ENCODE results near the gene ADAMTS3. TPM values are rescaled to one million over a fixed set of nuclear protein-coding genes. Genes with fewer than 3 reads are reported as not detected.
"Not testable (repeated sequence)": the region's sequence is repeated elsewhere in the genome, so short reads cannot be mapped to it uniquely, and the experiment has no call there.

The ADAMTS3 gene
- total RNA-seq, 4 donors from 2014 or later, result 0.54 to 1.7 TPM; not detected in 2

DNA sequence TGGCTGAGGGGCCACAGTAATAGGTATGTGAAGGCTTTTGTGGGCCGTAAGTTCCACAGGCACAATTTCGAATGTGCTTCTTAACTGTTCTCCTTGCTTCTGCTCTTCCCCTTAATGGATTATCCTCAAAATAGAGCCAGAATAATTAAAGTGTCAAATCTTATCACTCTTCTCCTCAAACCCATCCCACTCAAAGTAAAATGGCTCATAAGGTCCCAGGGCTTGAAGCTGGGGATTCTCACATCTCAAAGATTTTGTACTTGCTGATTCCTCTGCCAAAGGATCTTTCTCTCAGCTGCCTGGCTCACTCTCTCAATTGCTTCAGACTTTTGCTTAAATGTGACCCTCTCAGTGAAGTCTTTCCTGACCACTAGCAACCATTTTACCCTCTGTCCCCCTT, 16.6 kb downstream of the ADAMTS3 start:
- Histone ChIP-seq H3K27ac (no peak overlapping the region), H3K27me3 (no peaks in the 10 kb centered on the region), H3K36me3 (no peaks in the 10 kb centered on the region), H3K9me3 (no peaks in the 10 kb centered on the region), H3K4me1 (no peaks in the 10 kb centered on the region), H3K4me3 (no peak overlapping the region)
- DNase-seq, result no peak
- TF ChIP-seq, protein P1, sequence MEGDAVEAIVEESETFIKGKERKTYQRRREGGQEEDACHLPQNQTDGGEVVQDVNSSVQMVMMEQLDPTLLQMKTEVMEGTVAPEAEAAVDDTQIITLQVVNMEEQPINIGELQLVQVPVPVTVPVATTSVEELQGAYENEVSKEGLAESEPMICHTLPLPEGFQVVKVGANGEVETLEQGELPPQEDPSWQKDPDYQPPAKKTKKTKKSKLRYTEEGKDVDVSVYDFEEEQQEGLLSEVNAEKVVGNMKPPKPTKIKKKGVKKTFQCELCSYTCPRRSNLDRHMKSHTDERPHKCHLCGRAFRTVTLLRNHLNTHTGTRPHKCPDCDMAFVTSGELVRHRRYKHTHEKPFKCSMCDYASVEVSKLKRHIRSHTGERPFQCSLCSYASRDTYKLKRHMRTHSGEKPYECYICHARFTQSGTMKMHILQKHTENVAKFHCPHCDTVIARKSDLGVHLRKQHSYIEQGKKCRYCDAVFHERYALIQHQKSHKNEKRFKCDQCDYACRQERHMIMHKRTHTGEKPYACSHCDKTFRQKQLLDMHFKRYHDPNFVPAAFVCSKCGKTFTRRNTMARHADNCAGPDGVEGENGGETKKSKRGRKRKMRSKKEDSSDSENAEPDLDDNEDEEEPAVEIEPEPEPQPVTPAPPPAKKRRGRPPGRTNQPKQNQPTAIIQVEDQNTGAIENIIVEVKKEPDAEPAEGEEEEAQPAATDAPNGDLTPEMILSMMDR (IDR thresholded peaks at IDR 0.05), result no peak
- TF ChIP-seq POLR2A (IDR thresholded peaks at IDR 0.05), result no peak

DNA sequence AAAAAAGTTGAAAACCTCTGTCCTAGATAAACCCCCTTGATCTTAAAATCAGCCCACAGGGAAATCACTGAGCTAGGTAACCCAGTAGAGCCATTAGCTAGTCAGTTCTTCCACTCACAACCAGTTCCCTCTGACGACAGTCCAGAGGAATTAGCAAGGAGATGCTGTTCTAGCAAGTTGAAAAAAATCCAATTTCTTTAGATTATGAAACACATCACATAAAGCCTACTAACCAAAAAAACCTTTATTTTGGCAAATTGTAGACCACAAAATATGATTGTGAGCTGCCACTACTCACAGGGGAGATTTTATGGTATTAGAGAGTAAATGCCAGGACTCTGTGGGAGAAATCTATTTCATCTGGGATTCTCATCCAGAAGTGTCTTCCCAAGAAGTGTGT, 22.6 kb downstream of the ADAMTS3 start:
- no peaks in the 10 kb centered on the region for H3K36me3 ChIP-seq
- DNase-seq, result no peak

DNA sequence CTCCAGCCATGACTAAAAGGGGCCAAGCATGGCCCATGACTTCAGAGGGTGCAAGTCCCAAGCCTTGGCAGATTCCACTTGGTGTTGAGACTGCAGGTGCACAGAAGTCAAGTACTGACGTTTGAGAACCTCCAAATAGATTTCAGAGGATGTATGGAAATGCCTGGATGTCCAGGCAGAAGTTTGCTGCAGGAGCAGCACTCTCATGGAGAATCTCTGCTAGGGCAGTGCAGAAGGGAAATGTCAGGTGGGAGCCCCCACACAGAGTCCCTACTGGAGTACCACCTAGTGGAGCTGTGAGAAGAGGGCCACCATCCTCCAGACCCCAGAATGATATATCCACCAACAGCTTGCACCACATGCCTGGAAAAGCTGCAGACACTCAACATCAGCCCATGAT, 28.3 kb downstream of the ADAMTS3 start:
- not testable (repeated sequence) for H3K27me3 ChIP-seq, H3K4me1 ChIP-seq, H3K27ac ChIP-seq, H3K36me3 ChIP-seq, DNase-seq, H3K9me3 ChIP-seq, H3K4me3 ChIP-seq

More for the DNA sequence above, 22.6 kb downstream of the ADAMTS3 start:
- Histone ChIP-seq H3K27ac (no peak overlapping the region), H3K27me3 (no peaks in the 10 kb centered on the region), H3K9me3 (no peaks in the 10 kb centered on the region), H3K4me3 (no peak overlapping the region), H3K4me1 (no peaks in the 10 kb centered on the region)
- TF ChIP-seq, protein P1 (IDR thresholded peaks at IDR 0.05), result no peak
- TF ChIP-seq POLR2A (IDR thresholded peaks at IDR 0.05), result no peak

DNA sequence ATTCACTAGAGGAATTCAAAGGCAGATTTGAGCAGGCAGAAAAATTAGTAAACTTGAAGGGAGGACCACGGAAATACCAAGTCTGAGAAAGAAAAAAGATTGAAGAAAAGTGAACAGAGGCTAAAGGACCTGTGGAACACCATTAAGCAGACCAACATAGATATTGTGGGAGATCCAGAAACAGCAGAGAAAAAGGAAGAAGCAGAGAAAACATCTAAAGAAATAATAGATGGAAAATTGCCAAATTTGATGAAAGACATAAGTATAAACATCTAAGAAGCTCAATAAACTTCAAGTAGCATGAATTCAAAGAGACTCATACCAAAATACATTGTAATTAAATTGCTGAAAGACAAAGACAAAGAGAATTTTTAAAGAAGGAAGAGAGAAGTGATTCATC, 31.0 kb downstream of the ADAMTS3 start:
- Histone ChIP-seq H3K9me3 (no peaks in the 10 kb centered on the region), H3K36me3 (no peaks in the 10 kb centered on the region), H3K4me1 (no peaks in the 10 kb centered on the region), H3K27me3 (no peaks in the 10 kb centered on the region), H3K27ac (no peak overlapping the region), H3K4me3 (no peak overlapping the region)
- no peak for TF ChIP-seq POLR2A (IDR thresholded peaks at IDR 0.05)
- TF ChIP-seq, protein P1 (IDR thresholded peaks at IDR 0.05), result no peak
- no peak for DNase-seq

DNA sequence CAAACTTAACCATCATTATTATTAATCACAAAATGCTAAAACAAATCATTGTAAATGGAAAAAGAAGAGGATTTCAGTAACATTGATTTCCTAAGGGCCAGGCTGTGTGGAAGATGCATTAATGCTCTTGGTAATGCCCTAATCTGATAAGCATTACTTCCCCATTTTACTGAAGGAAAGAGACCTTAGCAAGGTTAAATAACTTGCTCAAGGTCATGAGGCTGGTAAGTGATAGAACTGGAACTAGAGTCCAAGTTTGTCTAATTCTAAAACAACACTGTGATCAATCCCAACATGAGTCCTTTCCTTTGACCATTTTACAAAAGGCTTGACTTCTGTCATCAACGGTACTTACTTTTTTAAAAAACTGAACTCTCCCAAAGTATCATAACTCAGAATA, 32.6 kb downstream of the ADAMTS3 start:
- H3K36me3 ChIP-seq, result no peaks in the 10 kb centered on the region
- TF ChIP-seq, protein P1 (IDR thresholded peaks at IDR 0.05), result no peak
- no peak for TF ChIP-seq POLR2A (IDR thresholded peaks at IDR 0.05)
- no peaks in the 10 kb centered on the region for H3K27me3 ChIP-seq
- H3K27ac ChIP-seq, result no peak overlapping the region
- no peaks in the 10 kb centered on the region for H3K9me3 ChIP-seq
- DNase-seq, result no peak
- H3K4me1 ChIP-seq, result no peaks in the 10 kb centered on the region
- H3K4me3 ChIP-seq, result no peak overlapping the region

DNA sequence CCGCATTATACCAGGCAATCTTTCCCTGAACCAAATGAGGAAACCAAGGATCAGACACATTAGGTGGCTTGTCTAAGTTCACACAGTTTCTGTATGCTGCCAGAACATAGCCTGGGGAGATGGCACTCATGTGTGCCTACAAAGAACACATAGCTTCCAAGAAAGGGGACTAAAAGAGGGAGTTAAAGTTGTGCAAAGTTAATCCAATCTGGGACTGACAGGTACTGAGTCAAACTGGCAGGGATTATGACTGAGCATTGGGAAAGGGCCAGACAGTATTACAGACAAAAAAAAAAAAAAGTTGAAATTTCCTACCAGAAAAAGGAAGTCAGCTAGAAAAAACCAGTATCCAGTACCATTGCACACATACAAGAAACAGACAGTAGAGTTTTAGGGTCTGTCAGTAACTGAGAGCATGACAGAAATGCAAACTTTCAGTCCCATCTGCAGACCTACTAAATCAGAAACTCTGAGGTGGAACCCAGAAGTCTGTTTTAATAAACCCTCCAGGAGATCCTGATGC, 37.2 kb downstream of the ADAMTS3 start:
- Histone ChIP-seq H3K27ac (no peak overlapping the region), H3K36me3 (no peaks in the 10 kb centered on the region), H3K4me3 (no peak overlapping the region), H3K27me3 (no peaks in the 10 kb centered on the region), H3K9me3 (no peaks in the 10 kb centered on the region), H3K4me1 (no peaks in the 10 kb centered on the region)
- no peak for TF ChIP-seq POLR2A (IDR thresholded peaks at IDR 0.05)
- TF ChIP-seq, protein P1 (IDR thresholded peaks at IDR 0.05), result no peak
- DNase-seq, result no peak
